Activated CD4-positive, alpha-beta T cell treated with anti-CD3 and anti-CD28 coated beads, Interleukin-2, amount 50 U/mL, for 1 hour (primary cell): ENCODE results near the gene KRT73.

Experiments used
- DNase-seq: peaks from one replicate; pipeline ENCODE4 v3.0.0-alpha.2; 2020

The KRT73 gene

GRCh38 chr12:52618216-52618615, at the start of gene KRT73:
TSS of gene KRT73 (minus strand) at chr12:52618559. CDS start at chr12:52618524, 35 bp downstream.
- DNase-seq, result no peak

- DNase-seq, result no peak
Measured at GRCh38 chr12:52667931-52668330, 49.6 kb upstream of the KRT73 start.

- no peak for DNase-seq
Measured at GRCh38 chr12:52667509-52667908, 49.1 kb upstream of the KRT73 start.

GRCh38 chr12:52666471-52666870, 48.1 kb upstream of the KRT73 start:
- DNase-seq, result no peak

- DNase-seq, result no peak
Measured at GRCh38 chr12:52663420-52663819, 45.1 kb upstream of the KRT73 start.

- DNase-seq, result no peak
Measured at GRCh38 chr12:52662918-52663229, 44.5 kb upstream of the KRT73 start.

GRCh38 chr12:52662093-52662917, 43.9 kb upstream of the KRT73 start:
- DNase-seq, result no peak

GRCh38 chr12:52661668-52662067, 43.3 kb upstream of the KRT73 start:
- no peak for DNase-seq

- DNase-seq, result no peak
Measured at GRCh38 chr12:52660934-52661499, 42.7 kb upstream of the KRT73 start.

- no peak for DNase-seq
Measured at GRCh38 chr12:52659951-52660350, 41.6 kb upstream of the KRT73 start.

GRCh38 chr12:52659395-52659794, 41.0 kb upstream of the KRT73 start:
- no peak for DNase-seq

- DNase-seq, result no peak
Measured at GRCh38 chr12:52658196-52658595, 39.8 kb upstream of the KRT73 start.

GRCh38 chr12:52657250-52657902, 39.0 kb upstream of the KRT73 start:
- DNase-seq, result no peak

- DNase-seq, result no peak
Measured at GRCh38 chr12:52656616-52657015, 38.3 kb upstream of the KRT73 start.

- no peak for DNase-seq
Measured at GRCh38 chr12:52655720-52656124, 37.4 kb upstream of the KRT73 start.

- no peak for DNase-seq
Measured at GRCh38 chr12:52655251-52655650, 36.9 kb upstream of the KRT73 start.

GRCh38 chr12:52651726-52652261, 33.4 kb upstream of the KRT73 start, which contains the start of gene KRT2:
TSS of gene KRT2 (minus strand) at chr12:52652211. CDS start at chr12:52652142, 69 bp downstream.
- no peak for DNase-seq

- no peak for DNase-seq
Measured at GRCh38 chr12:52650520-52651081, 32.2 kb upstream of the KRT73 start.

GRCh38 chr12:52649066-52649465, 30.7 kb upstream of the KRT73 start:
- no peak for DNase-seq

GRCh38 chr12:52648012-52648550, 29.7 kb upstream of the KRT73 start:
- no peak for DNase-seq

GRCh38 chr12:52647601-52648000, 29.2 kb upstream of the KRT73 start:
- no peak for DNase-seq

- no peak for DNase-seq
Measured at GRCh38 chr12:52646613-52647012, 28.3 kb upstream of the KRT73 start.

- no peak for DNase-seq
Measured at GRCh38 chr12:52645982-52646381, 27.6 kb upstream of the KRT73 start.
